NCI-H460 (cell line): ENCODE measurements around the gene ARMC2. TPM values are rescaled to one million over a fixed set of nuclear protein-coding genes. Genes with fewer than 3 reads are reported as not detected.
"Not testable (repeated sequence)": the region's sequence is repeated elsewhere in the genome, so short reads cannot be mapped to it uniquely, and the experiment has no call there.

Experiments
- DNase-seq: peaks from one replicate; pipeline ENCODE4 v3.0.0-alpha.2; 2016; ENCODE audit warnings: low read depth; ENCODE audit errors: extremely low read depth
- total RNA-seq: library from RNA; depleted of rRNA; stranded (reverse); fragments of >200 nt; shearing (Covaris generic); gene quantifications from 2 replicates; pipeline ENCODE4 v1.2.3, GENCODE V29; 2014

Gene ARMC2
- total RNA-seq, 1 experiment from 2014 or later: 1.6 TPM

GRCh38 chr6:108831104-108831503 lies 17.1 kb upstream of the ARMC2 start:
- no peak for DNase-seq

GRCh38 chr6:108832738-108833137 lies 15.5 kb upstream of the ARMC2 start:
- DNase-seq: no peak

GRCh38 chr6:108835218-108835850 lies 12.9 kb upstream of the ARMC2 start:
- peak; percentile 54 for DNase-seq

GRCh38 chr6:108836061-108836460 lies 12.2 kb upstream of the ARMC2 start:
- DNase-seq: no peak

GRCh38 chr6:108837236-108837971 lies 10.8 kb upstream of the ARMC2 start:
- DNase-seq: no peak

GRCh38 chr6:108838101-108838717 lies 10.0 kb upstream of the ARMC2 start:
- no peak for DNase-seq

- DNase-seq: no peak
Observed at GRCh38 chr6:108839083-108839642, 9.1 kb upstream of the ARMC2 start.

GRCh38 chr6:108840919-108841318 lies 7.3 kb upstream of the ARMC2 start:
- no peak for DNase-seq

GRCh38 chr6:108841377-108841855 lies 6.8 kb upstream of the ARMC2 start:
- no peak for DNase-seq

- no peak for DNase-seq
Observed at GRCh38 chr6:108844135-108844534, 4.1 kb upstream of the ARMC2 start.

GRCh38 chr6:108845145-108845544 lies 3.1 kb upstream of the ARMC2 start:
- no peak for DNase-seq

GRCh38 chr6:108846101-108846500 lies 2.1 kb upstream of the ARMC2 start:
- DNase-seq: no peak

GRCh38 chr6:108846628-108847027 lies 1.6 kb upstream of the ARMC2 start:
- no peak for DNase-seq

GRCh38 chr6:108847738-108848115 lies 495 bp upstream of the ARMC2 start:
- no peak for DNase-seq

- DNase-seq: no peak
Observed at GRCh38 chr6:108850669-108851465, 2.6 kb downstream of the ARMC2 start.

GRCh38 chr6:108851756-108852155 lies 3.5 kb downstream of the ARMC2 start:
- no peak for DNase-seq

- DNase-seq: no peak
Observed at GRCh38 chr6:108853077-108853476, 4.9 kb downstream of the ARMC2 start.

- DNase-seq: no peak
Observed at GRCh38 chr6:108862479-108863191, 14.4 kb downstream of the ARMC2 start.

- not testable (repeated sequence) for DNase-seq
Observed at GRCh38 chr6:108865751-108866286, 17.6 kb downstream of the ARMC2 start.

- no peak for DNase-seq
Observed at GRCh38 chr6:108866798-108867197, 18.6 kb downstream of the ARMC2 start.
